ENCODE results near the gene CPEB3.
"Not testable (repeated sequence)": the region's sequence is repeated elsewhere in the genome, so short reads cannot be mapped to it uniquely, and the experiment has no call there.

CPEB3 gene

GRCh38 chr10:92131275-92131820 is 159.5 kb downstream of the CPEB3 start:
- DNase-seq = no peak

DNA sequence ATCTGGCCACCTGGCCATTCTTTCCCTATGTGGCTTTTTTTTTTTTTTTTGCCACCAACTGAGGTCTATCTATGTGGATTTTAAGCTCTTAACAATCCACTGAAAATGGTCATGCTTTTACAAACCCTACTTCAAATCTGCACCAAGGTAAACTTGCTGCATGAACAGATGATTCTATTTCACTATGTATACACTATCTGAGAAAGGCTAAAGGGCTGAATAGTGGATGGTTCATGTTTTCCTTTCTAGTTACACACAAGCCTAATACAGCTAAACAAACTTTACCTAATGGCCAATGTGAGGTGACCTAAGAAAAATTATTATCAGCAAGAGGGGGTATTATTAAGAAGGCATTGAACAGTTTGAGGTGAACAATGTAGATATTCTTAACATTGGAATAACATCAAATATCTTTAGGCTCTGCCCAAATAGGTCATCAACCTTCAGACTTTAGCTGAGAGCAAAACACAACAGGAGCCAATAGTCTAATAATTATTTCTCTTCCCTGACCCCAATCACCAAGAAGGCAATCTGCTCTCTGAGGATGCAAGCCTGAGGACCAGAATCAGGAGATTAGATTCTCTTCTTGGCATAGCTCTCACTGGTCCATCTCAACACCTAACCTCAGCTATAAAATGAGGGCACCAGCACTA is 160.1 kb downstream of the CPEB3 start:
- DNase-seq = no peak

GRCh38 chr10:92126100-92126650 is 164.7 kb downstream of the CPEB3 start:
- no peak for DNase-seq

- no peak for DNase-seq
Measured at GRCh38 chr10:92125144-92125543, 165.7 kb downstream of the CPEB3 start.

DNA sequence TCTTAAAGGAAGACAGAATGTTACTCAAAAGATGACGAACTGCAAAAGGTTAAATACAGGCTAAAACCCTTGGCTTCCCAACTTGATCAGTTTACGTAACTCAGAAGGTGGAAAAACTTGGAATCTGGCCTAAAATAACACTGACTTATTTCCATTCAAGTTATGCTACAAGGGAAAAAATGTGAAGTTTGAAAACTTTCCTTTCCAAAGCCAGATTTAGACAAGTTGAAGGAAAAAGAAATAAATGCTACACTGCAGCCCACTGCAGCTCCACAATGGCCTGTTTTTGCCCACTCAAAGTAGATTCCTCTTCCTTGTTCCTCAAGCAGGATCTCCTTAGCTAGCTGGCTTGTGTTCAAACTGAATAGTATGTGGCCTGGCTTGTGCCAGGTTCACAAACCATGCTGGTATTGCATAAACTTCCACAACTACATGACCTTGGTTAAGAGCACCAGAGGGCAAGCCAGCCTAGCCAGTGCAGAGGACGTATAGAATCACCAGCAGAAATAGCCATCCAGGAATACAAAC is 166.2 kb downstream of the CPEB3 start:
- no peak for DNase-seq

GRCh38 chr10:92124020-92124419 is 166.9 kb downstream of the CPEB3 start:
- no peak for DNase-seq

- no peak for DNase-seq
Measured at GRCh38 chr10:92122941-92123450, 167.9 kb downstream of the CPEB3 start.

- no peak for DNase-seq
Measured at GRCh38 chr10:92121686-92122492, 169.0 kb downstream of the CPEB3 start.

DNA sequence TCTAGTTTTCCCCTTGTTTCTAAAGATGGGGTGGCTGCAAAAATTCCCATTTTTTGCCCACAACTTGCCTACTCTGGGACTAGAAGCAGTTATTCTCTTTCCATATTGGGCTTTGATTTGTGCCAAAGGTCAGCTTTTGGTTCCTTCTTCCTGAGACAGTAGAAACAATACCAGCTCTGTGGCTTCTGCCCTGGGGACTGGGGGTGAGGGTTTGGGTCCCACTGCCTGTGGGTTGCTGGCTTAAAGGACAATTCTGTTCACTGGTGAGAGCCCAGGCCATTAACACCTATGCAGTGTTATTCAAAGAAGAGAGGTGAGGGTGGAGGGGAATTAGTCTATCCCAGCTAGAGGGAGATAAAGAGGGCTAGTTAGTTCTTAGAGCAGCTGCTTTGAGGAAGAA is 171.5 kb downstream of the CPEB3 start:
- no peak for DNase-seq

- not testable (repeated sequence) for DNase-seq
Measured at GRCh38 chr10:92114917-92115316, 176.0 kb downstream of the CPEB3 start.

DNA sequence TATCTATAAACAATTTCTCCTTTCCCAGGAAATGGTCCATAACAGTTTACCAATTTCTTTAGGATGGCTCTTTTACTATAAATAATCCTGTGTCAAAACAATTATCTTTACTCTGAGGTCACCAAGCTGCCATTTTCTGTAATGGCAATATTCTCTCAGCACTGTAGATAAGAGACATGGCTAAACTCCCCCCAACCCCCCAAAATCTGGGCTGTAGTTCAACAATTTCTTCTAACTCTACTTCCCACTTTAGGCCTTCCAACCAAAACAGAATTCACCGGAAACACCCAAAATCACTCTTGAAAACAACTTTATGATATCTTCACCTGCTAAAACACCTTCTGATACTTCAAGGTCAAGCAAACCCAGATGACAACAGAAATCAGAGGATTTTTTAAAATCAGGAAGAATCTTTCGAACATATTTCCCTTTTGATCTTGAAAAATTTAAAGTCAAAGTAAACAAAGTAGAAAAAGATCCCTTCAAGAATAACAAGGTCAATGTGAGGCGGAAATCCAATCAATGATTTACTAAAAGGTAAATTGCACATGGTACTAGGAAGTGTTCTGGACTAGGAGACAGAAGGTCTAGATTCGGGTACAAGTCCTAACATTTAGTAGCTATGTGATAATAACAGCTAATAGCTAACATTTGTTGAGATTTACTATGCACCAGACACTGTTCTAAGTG is 176.8 kb downstream of the CPEB3 start:
- DNase-seq = no peak

DNA sequence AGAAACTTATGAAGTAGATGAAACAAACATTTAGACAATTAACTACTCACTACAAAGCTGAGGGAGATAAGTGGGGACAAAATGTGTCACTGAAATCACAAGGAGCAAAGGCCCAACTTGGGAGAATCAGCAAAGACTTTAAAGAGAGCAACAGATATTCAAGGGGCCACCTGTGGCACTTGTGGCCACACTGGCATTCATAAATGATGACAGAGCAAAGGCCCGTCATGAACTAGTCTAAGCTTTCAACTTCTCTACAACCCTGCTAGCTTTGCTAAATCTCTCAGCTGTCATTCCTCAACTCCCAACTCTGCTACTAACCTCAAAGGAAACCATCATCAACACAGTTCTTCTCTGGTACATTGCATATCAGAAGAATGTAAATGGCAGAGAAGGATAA is 178.4 kb downstream of the CPEB3 start:
- no peak for DNase-seq

GRCh38 chr10:92111336-92111939 is 179.4 kb downstream of the CPEB3 start:
- no peak for DNase-seq

DNA sequence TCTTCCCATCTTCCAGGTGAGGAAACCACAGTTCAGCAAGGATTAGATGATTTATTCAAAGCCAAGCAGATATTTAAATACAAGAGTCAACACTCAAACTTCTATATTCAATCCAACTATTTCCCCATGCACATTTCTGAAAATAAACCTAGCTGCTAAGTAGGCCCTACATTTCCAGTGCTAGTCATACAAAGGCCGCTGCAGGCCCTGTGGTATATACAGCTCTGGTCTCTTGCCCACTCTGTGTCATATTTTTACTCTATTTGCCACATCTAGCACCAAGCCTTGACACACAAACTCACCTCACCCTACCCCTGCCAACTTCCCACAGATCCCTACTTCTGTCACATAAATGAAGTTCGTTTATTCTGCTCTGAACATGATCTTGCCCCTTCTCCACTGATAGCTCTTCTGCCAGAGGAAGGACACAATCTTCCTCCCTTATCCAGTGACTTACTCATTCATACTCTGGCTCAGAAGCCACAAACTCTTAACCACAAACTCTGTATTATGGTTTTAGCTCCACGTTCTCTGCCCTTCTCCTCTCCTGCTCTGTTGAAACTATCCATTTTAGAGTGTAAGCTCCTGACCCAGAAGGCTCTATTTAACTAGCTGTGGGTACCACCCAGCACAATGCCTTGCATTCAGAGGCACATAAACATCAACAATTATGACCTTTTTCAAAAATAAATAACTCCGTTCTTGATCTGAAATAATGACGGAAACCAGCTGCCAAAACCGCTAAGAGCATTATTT is 180.7 kb downstream of the CPEB3 start:
- DNase-seq = no peak

DNA sequence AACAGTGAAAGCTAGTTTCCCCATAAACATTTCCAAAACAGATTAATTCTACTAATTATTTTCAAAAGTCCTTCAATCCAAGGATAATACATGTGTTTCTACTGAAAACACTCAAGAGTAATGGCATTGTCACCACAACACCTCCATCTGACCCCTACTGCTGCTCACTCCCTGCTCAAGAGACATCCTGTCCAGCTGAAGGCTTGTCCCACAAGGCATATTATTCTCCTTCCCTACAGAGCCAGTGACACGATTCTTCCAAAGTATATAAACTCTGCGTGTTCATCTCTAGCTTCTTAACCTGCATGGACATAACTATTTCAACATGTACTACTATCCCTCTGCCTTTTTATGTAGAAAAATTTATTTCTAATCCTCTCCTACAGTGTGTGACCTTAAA is 182.1 kb downstream of the CPEB3 start:
- DNase-seq = no peak

- no peak for DNase-seq
Measured at GRCh38 chr10:92108120-92108519, 182.8 kb downstream of the CPEB3 start.

DNA sequence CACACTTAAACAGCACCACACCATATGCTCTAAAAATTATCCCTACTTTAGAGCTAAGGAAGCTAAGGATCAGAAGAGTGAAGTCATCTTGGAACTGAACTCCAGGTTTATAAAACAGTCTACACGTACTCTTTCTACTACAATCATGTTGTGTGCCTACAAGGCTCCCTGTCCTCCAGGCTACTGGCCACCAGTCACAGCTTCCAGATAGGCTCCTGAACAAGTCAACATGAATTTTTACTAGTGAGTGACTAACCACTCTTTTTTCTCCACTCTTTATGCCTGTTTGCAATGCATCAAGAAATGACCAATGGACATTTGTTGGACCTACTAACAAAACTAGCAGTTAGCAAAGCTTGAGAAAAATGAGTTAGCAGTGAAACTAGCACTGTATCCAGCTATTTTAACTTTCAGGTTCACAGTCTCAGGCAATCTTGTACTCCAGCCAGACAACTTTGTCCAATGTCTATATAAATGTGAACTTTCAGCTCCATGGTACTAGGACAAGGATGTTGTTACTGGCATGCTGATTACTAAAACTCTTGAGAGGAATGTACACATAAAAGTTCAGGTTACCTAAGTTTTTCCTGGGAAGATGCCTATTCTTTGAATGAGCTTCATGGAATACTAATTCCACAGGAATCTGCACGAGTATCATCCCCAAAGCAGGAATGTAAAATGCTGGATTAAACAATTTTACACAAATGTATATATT is 187.3 kb downstream of the CPEB3 start:
- no peak for DNase-seq

DNA sequence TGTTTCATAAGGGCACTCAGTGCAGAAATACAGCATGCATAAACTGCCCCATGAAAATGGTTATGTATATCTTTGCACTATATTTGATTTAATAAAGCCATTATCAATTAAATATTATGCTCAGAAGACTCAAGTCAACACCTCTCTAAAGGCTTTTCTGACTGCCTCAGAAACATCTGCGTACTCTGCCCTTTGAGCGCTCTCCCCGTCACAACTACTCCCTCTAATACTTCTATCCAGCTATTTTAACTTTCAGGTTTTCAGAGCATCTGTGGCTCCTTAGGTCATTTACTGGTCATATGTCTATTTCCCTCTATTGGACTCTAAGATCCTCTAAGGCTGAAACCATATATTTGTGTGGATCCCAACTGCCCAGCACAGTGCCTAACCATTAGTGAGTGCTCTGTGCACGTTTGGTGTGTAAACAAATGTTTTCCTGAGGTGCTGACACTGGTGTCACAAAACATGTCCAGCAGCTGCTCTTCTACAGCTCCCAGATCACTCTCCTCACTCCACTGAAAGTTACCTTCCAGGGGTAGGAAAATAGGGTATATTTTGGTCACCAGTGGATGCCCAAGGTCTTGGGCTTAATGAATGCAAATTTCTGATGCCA is 188.2 kb downstream of the CPEB3 start:
- DNase-seq = no peak

DNA sequence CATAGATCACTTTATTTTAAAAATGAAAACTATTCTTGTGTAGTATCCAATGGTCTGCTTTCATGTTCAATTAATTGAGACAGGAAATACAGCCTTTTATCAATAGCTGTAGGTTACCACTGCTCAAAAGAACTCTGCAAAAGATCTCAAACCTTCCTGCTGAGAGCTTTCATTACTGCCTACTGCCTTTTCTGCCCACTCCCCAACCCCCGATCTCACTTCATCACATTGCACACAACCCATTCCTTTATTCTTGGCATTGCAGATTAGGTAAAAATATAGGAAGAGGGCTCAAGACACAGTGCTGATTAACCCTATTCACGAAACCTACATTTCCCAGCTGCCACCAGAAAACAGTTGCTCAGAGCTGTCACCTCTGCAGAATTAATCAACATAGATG is 195.9 kb downstream of the CPEB3 start:
- DNase-seq = no peak

GRCh38 chr10:92091965-92092364 is 198.9 kb downstream of the CPEB3 start:
- DNase-seq = no peak
